ENCODE results near the gene EIF1AD. TPM values are rescaled to one million over a fixed set of nuclear protein-coding genes. Genes with fewer than 3 reads are reported as not detected.

The EIF1AD gene
- total and polyA plus RNA-seq, 8 donors: 9.5 to 16.0 (median 12.2) TPM

DNA sequence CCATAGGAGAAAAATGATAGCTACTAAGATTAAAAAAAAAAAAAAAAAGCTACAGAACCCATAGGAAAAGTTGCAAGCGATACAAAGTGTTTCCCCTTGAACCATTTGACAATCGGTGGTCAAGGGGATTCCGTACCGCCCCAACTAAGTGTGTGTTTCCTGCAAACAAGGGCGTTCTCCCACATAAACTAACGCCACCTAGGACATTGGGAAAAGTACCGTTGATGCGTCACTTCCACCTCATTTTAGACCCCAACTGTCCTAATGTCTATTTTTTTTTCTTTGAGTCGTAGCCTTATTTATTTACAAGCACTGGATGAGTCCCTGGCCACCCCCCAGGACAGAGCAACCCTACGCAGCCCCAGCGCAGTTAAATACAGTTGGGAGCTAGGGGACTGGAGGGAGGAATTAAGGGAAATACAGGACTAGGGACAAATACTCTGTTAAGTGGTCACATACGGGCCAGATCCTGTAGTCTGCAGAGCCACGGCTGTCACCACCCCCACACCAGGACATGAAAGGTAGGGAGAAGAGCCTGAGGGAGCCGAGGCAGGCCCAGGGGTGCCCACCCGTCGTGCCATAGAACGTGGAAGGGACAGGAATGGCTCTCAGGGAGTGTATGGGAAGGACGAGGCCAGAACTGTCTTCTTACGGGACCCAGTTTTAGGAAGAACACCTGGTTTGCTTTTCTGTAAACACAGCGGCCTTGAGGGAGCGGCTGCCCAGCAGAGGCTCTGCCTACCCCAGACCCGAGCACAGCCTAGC, 19.0 kb downstream of the EIF1AD start:
- intact Hi-C loops (cut with DNase I): loop anchor here in 2 of 3 donors (5.0 to 10.0 kb wide), 3 partner anchors 276 to 358 kb away; no protein-coding TSS in a partner anchor
- no peak overlapping the region for H3K27ac ChIP-seq
- TF ChIP-seq, protein P1, sequence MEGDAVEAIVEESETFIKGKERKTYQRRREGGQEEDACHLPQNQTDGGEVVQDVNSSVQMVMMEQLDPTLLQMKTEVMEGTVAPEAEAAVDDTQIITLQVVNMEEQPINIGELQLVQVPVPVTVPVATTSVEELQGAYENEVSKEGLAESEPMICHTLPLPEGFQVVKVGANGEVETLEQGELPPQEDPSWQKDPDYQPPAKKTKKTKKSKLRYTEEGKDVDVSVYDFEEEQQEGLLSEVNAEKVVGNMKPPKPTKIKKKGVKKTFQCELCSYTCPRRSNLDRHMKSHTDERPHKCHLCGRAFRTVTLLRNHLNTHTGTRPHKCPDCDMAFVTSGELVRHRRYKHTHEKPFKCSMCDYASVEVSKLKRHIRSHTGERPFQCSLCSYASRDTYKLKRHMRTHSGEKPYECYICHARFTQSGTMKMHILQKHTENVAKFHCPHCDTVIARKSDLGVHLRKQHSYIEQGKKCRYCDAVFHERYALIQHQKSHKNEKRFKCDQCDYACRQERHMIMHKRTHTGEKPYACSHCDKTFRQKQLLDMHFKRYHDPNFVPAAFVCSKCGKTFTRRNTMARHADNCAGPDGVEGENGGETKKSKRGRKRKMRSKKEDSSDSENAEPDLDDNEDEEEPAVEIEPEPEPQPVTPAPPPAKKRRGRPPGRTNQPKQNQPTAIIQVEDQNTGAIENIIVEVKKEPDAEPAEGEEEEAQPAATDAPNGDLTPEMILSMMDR (IDR thresholded peaks at IDR 0.05): no peak
- no peaks in the 10 kb centered on the region for H3K27me3 ChIP-seq
- ATAC-seq (no peak), DNase-seq (no peak), FAIRE-seq (no peak)
- H3K4me3 ChIP-seq: no peak overlapping the region
- no peaks in the 10 kb centered on the region for H3K4me1 ChIP-seq
- H3K36me3 ChIP-seq: peaks cover 0 to 9% (median 8%) of the 10 kb centered on the region in 3 donors
- 56 to 63% methylated on average over 21 to 22 of the region's 22 CpGs for WGBS, 2 donors
- H3K9me3 ChIP-seq: no peaks in the 10 kb centered on the region

DNA sequence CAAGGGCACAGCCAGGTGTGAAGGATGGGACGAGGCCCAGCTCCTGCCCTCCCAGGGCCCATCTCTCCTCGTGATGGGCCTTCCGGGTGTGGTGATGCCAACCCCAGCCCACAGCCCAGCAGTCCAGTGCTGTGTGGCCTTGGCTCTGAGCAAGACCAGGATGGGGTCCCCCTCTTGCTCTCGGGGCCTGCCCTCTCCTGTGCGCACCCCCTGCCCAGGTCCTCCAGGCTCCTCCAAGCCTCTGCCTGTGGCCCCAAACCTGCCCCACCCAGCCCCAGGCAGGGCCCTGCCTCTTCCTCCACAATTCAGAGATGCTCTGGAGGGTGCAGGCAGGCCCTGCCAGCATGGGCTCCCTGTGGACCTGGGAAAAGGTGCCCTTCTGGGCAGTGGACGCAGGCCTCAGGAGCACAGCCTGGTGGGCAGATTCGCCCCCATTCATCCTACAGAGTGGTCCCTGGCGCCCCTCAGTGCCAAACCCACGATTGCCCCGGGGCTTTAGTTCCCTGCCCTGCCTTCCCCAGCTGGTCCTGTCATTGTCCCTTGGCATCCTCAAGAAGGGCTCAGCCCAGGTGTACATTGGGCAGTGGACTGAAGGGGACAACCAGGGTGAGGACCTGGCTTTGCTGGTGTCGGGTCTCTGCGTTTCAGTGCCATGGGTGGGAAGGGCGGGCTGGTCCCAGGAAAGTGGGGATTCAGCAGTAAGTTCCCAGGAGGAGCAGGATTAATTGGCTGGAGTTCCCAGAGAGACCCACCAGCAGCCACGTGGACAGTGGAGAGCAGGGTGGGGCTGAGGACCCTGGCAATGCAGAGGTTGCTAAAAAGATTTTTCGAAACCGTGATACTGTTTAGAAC, 19.8 kb downstream of the EIF1AD start:
- 61 to 71% methylated on average over 16 of the region's 16 CpGs for WGBS, 2 donors
- no peaks in the 10 kb centered on the region for H3K27me3 ChIP-seq
- TF ChIP-seq, protein P1 (IDR thresholded peaks at IDR 0.05): no peak
- no peak for DNase-seq
- peak in 1 of 4 donors; percentile 12 for ATAC-seq
- no peaks in the 10 kb centered on the region for H3K4me1 ChIP-seq
- H3K27ac ChIP-seq: no peak overlapping the region
- H3K36me3 ChIP-seq: peaks cover 4 to 17% (median 16%) of the 10 kb centered on the region in 3 donors
- no peak for FAIRE-seq
- H3K4me3 ChIP-seq: no peak overlapping the region
- intact Hi-C loops (cut with DNase I): loop anchor here in 2 of 3 donors (5.0 to 10.0 kb wide), 3 partner anchors 275 to 357 kb away; no protein-coding TSS in a partner anchor
- H3K9me3 ChIP-seq: no peaks in the 10 kb centered on the region

DNA sequence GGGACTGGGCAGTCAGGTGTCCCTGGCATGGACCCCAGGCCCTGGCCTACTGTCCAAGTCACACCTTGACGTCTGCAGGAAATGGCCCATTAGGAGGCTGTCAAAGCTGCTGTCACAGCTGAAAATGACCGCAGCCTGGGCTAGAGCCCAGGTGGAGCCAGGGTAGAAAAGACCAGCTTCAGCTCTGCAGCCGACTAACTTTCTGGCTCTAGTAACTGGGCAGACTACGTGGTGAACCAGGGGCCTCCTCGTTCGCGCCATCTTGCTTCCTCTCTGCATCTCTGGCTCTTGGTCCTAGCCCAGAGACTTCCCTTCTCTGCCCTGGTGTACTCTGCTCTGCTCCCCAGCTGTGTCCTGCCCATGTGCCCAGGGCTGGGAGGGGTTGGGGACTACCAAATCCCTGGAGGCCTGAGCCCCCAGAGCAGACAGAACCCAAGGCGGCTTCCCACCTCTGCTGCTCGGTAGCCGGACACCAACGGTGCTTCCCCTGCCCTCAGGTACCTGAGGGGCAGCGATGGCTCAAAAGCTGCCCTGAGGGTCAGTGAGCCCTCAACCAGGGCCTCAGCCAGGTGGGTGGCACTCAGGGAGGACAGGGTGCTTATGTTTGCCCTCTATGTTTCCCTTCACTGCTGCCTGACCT, 20.7 kb downstream of the EIF1AD start:
- FAIRE-seq (no peak), DNase-seq (no peak), ATAC-seq (peak in 1 of 4 donors; percentile 5)
- WGBS, 2 donors: 66 to 78% methylated on average over 12 of the region's 12 CpGs
- no peaks in the 10 kb centered on the region for H3K27me3 ChIP-seq
- intact Hi-C loops (cut with DNase I): loop anchor here in 2 of 3 donors (5.0 to 10.0 kb wide), 3 partner anchors 274 to 356 kb away; no protein-coding TSS in a partner anchor
- H3K9me3 ChIP-seq: no peaks in the 10 kb centered on the region
- TF ChIP-seq, protein P1 (IDR thresholded peaks at IDR 0.05): no peak
- no peak overlapping the region for H3K27ac ChIP-seq
- no peak overlapping the region for H3K4me3 ChIP-seq
- H3K36me3 ChIP-seq: peaks cover 4 to 23% (median 18%) of the 10 kb centered on the region in 3 donors
- no peaks in the 10 kb centered on the region for H3K4me1 ChIP-seq

DNA sequence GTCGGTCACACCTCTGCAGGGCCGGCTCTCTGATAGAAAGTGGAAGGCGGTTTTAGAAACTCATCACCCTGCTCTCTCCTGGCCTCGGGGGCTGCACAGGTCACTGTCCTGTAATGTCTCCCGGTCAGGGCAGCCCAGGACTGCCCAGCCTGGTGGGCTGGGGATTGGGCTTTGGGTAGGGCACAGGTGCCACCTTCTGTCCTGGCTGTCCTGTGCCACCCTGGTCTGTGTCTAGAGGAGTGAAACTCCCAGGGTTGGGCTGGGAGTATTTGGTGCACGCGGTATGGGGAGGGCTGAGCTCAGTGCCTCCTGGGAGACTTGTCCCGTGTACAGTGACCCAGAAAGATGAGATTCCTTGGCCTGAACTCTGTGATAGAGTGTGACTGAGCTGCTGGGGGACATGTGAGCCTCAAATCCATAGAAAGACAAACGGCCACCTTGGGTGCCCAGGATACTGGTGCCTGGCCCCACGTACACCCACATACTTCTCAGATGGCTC, 22.6 kb downstream of the EIF1AD start:
- DNase-seq: no peak
- 83 to 89% methylated on average over 10 of the region's 10 CpGs for WGBS, 2 donors
- ATAC-seq: no peak
- no peak for FAIRE-seq
- Histone ChIP-seq H3K36me3 (peaks cover 4 to 23% (median 18%) of the 10 kb centered on the region in 3 donors), H3K4me1 (no peaks in the 10 kb centered on the region), H3K4me3 (no peak overlapping the region), H3K9me3 (no peaks in the 10 kb centered on the region), H3K27me3 (no peaks in the 10 kb centered on the region), H3K27ac (no peak overlapping the region)
- TF ChIP-seq, protein P1 (IDR thresholded peaks at IDR 0.05): no peak
- intact Hi-C loops (cut with DNase I): no loop called here

Measured in pancreas (tissue), 10 donors.